H9 (cell line): Measurements from ENCODE around the gene RAPH1. TPM values are rescaled to one million over a fixed set of nuclear protein-coding genes. Genes with fewer than 3 reads are reported as not detected.

Experiments used
- DNase-seq: peaks from one replicate; pipeline ENCODE4 v3.0.0-alpha.2; 2017
- H2AFZ ChIP-seq: one replicate; pipeline ENCODE4 v1.6.1; 2013; ENCODE audit warnings: mild to moderate bottlenecking, low read length, control low read depth, moderate library complexity
- H2AK5ac ChIP-seq: 2 replicates; pipeline ENCODE4 v1.6.1; 2013; ENCODE audit warnings: low read length, control low read depth, mixed read lengths; ENCODE audit not compliant: insufficient read length
- H2BK120ac ChIP-seq: one replicate; pipeline ENCODE4 v1.6.1; 2013; ENCODE audit warnings: low read depth, mild to moderate bottlenecking, low read length, control low read depth, inconsistent platforms; ENCODE audit not compliant: poor library complexity, severe bottlenecking
- H2BK12ac ChIP-seq: 2 replicates; pipeline ENCODE4 v1.6.1; 2013; ENCODE audit warnings: low read length, control low read depth, mixed read lengths, low read depth; ENCODE audit not compliant: insufficient read length
- H2BK15ac ChIP-seq: 2 replicates; pipeline ENCODE4 v1.6.1; 2013; ENCODE audit warnings: low read depth, low read length, control low read depth
- H2BK20ac ChIP-seq: one replicate; pipeline ENCODE4 v1.6.1; 2013; ENCODE audit warnings: low read depth, mild to moderate bottlenecking, low read length, control low read depth, inconsistent platforms; ENCODE audit not compliant: poor library complexity, severe bottlenecking
- H2BK5ac ChIP-seq: 2 replicates; pipeline ENCODE4 v1.6.1; 2013; ENCODE audit warnings: low read length, control low read depth, mixed read lengths; ENCODE audit not compliant: insufficient read length
- H3K14ac ChIP-seq: 2 replicates; pipeline ENCODE4 v1.6.1; 2013; ENCODE audit warnings: low read length, control low read depth; ENCODE audit not compliant: insufficient read depth
- H3K18ac ChIP-seq: 2 replicates; pipeline ENCODE4 v1.6.1; 2013; ENCODE audit warnings: low read depth, mild to moderate bottlenecking, mixed read lengths, low read length, control low read depth; ENCODE audit not compliant: insufficient read length
- H3K23ac ChIP-seq: 2 replicates; pipeline ENCODE4 v1.6.1; 2013; ENCODE audit warnings: low read length, control low read depth, mixed read lengths, low read depth; ENCODE audit not compliant: insufficient read length
- H3K23me2 ChIP-seq: 2 replicates; pipeline ENCODE4 v1.6.1; 2013; ENCODE audit warnings: low read depth, mild to moderate bottlenecking, mixed read lengths, low read length, control low read depth; ENCODE audit not compliant: insufficient read length, poor library complexity, severe bottlenecking
- H3K27ac ChIP-seq: 2 replicates; pipeline ENCODE4 v1.5.1; 2013; ENCODE audit warnings: low read length, control low read depth, mixed read lengths, low read depth; ENCODE audit not compliant: insufficient read length
- H3K27me3 ChIP-seq: 2 replicates; pipeline ENCODE4 v1.6.1; 2013; ENCODE audit warnings: low read length, control low read depth, inconsistent platforms; ENCODE audit not compliant: insufficient read depth
- H3K4ac ChIP-seq: 2 replicates; pipeline ENCODE4 v1.6.1; 2013; ENCODE audit warnings: low read depth, mild to moderate bottlenecking, control low read depth, inconsistent platforms, low read length, moderate library complexity
- H3K4me1 ChIP-seq: 2 replicates; pipeline ENCODE4 v1.6.1; 2013; ENCODE audit warnings: low read length, control low read depth, inconsistent platforms; ENCODE audit not compliant: insufficient read depth
- H3K4me2 ChIP-seq: 2 replicates; pipeline ENCODE4 v1.6.1; 2013; ENCODE audit warnings: low read length, control low read depth, mixed read lengths; ENCODE audit not compliant: insufficient read length, insufficient read depth
- H3K56ac ChIP-seq: 2 replicates; pipeline ENCODE4 v1.6.1; 2013; ENCODE audit warnings: low read depth, mild to moderate bottlenecking, mixed read lengths, low read length, control low read depth; ENCODE audit not compliant: insufficient read length
- H3K79me1 ChIP-seq: 2 replicates; pipeline ENCODE4 v1.6.1; 2013; ENCODE audit warnings: low read depth, mild to moderate bottlenecking, moderate library complexity, low read length, control low read depth, inconsistent platforms; ENCODE audit not compliant: insufficient read depth, poor library complexity, severe bottlenecking
- H3K79me2 ChIP-seq: 2 replicates; pipeline ENCODE4 v1.6.1; 2013; ENCODE audit warnings: low read length, control low read depth, inconsistent platforms; ENCODE audit not compliant: insufficient read depth
- H3K9ac ChIP-seq: 2 replicates; pipeline ENCODE4 v1.6.1; 2013; ENCODE audit warnings: low read length, control low read depth, mixed read lengths; ENCODE audit not compliant: insufficient read length; ENCODE audit errors: extremely low read depth
- H3K9me3 ChIP-seq: one replicate; pipeline ENCODE4 v1.6.1; 2013; ENCODE audit warnings: low read depth, low read length, inconsistent platforms; ENCODE audit not compliant: control insufficient read depth
- H3T11ph ChIP-seq: one replicate; pipeline ENCODE4 v1.6.1; 2013; ENCODE audit warnings: mild to moderate bottlenecking, low read length, control low read depth, inconsistent platforms
- H4K20me1 ChIP-seq: one replicate; pipeline ENCODE4 v1.6.1; 2013; ENCODE audit not compliant: control insufficient read depth, insufficient read length, insufficient read depth
- H4K5ac ChIP-seq: 2 replicates; pipeline ENCODE4 v1.6.1; 2013; ENCODE audit warnings: low read depth, mild to moderate bottlenecking, mixed read lengths, low read length, control low read depth; ENCODE audit not compliant: insufficient read length
- H4K8ac ChIP-seq: replicated peaks from 2 replicates; pipeline ENCODE4 v1.6.1; 2013; ENCODE audit warnings: low read length, control low read depth, mixed read lengths, low read depth; ENCODE audit not compliant: insufficient read length
- H4K91ac ChIP-seq: 2 replicates; pipeline ENCODE4 v1.6.1; 2013; ENCODE audit warnings: low read depth, mild to moderate bottlenecking, moderate library complexity, mixed read lengths, low read length, control low read depth; ENCODE audit not compliant: insufficient read length
- H3K27ac Mint-ChIP-seq, 3 experiments: 2 replicates in 2 of 3; 3 replicates in 1 of 3; pipeline ENCODE4 v1.8.0; 2020 to 2021; ENCODE audit warnings: mixed read lengths in 3 of 3, mild to moderate bottlenecking in 1 of 3, moderate library complexity in 1 of 3
- H3K27me3 Mint-ChIP-seq: 2 replicates; pipeline ENCODE4 v1.8.0; 2021; ENCODE audit warnings: low read depth, mild to moderate bottlenecking, moderate library complexity, mixed read lengths
- H3K36me3 Mint-ChIP-seq, 3 experiments: 2 replicates in 2 of 3; 3 replicates in 1 of 3; pipeline ENCODE4 v1.8.0; 2020 to 2021; ENCODE audit warnings: low read depth in 3 of 3, mixed read lengths in 3 of 3; ENCODE audit not compliant: insufficient read depth in 1 of 3
- H3K4me1 Mint-ChIP-seq, 2 experiments: 2 replicates each; pipeline ENCODE4 v1.8.0; 2020; ENCODE audit warnings: mixed read lengths in 2 of 2
- H3K4me3 Mint-ChIP-seq, 2 experiments: 2 replicates in 1 of 2; 3 replicates in 1 of 2; pipeline ENCODE4 v1.8.0; 2020 to 2021; ENCODE audit warnings: mild to moderate bottlenecking in 2 of 2, mixed read lengths in 2 of 2, moderate library complexity in 1 of 2
- H3K9me3 Mint-ChIP-seq, 2 experiments: 2 replicates in 1 of 2; 3 replicates in 1 of 2; pipeline ENCODE4 v1.8.0; 2020; ENCODE audit warnings: mild to moderate bottlenecking in 2 of 2, mixed read lengths in 2 of 2, moderate library complexity in 1 of 2
- WGBS: extraction: QIAGEN DNeasy Blood & Tissue Kit; methylation state at CpG from one replicate; pipeline ENCODE4 v1.1.7; 2013; ENCODE audit warnings: missing lambda C conversion rate, low lambda C conversion rate, mixed read lengths; ENCODE audit not compliant: insufficient read length; ENCODE audit errors: extremely low coverage; 5-methylcytosine and 5-hydroxymethylcytosine counted together
- total RNA-seq: library from RNA; stranded (reverse); gene quantifications from 2 replicates; pipeline ENCODE4 v1.2.1, GENCODE V29; 2021
- TF ChIP-seq, protein P1 (sequence below): fragments of 200-600 bp; sonication (generic); conservative IDR thresholded peaks from 3 replicates; pipeline ENCODE4 v1.8.0; 2021; ENCODE audit warnings: antibody characterized with exemption, mild to moderate bottlenecking

The RAPH1 gene
- total RNA-seq, 1 experiment from 2014 or later = 17.1 TPM

DNA sequence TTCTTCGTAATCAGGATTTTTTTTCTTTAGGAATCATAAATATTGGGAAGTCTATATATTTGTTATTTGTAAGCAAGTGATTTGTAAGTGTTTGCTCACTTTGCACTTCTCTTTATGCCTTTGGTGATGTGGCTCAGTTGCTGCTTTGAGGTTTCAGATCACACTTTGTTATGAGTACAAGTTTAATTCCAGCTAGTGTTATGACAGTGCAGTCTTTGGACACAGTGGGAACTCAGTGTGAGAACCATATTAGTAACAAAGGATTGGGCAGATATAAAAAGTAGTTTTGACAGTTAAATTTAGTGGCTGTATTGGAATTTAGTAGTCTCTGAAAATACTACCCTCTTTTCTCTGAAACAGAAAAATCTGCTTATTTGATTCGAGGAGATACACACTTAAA is 139.2 kb downstream of the RAPH1 start:
- Histone ChIP-seq H2BK5ac (no peak overlapping the region), H4K8ac (no peak overlapping the region), H4K5ac (no peak overlapping the region), H3K4me1 (no peaks in the 10 kb centered on the region), H3K56ac (no peak overlapping the region), H3K18ac (no peak overlapping the region), H3K4me2 (no peak overlapping the region), H2BK12ac (no peak overlapping the region), H3K9me3 (no peaks in the 10 kb centered on the region), H3T11ph (no peak overlapping the region), H2BK20ac (no peak overlapping the region), H2BK120ac (no peak overlapping the region), H2BK15ac (no peak overlapping the region), H3K27ac (no peak overlapping the region), H3K79me2 (no peaks in the 10 kb centered on the region), H3K23ac (no peak overlapping the region), H2AFZ (no peak overlapping the region), H3K14ac (no peak overlapping the region), H3K4ac (no peak overlapping the region), H3K79me1 (peaks cover 3% of the 10 kb centered on the region), H3K27me3 (no peaks in the 10 kb centered on the region), H2AK5ac (no peak overlapping the region), H3K23me2 (no peaks in the 10 kb centered on the region), H4K20me1 (no peaks in the 10 kb centered on the region), H3K9ac (no peak overlapping the region), H4K91ac (no peak overlapping the region)
- Mint-ChIP-seq H3K27me3 (no peaks in the 10 kb centered on the region), H3K4me3 (no peak overlapping the region), H3K36me3 (peaks cover 21 to 41% (median 35%) of the 10 kb centered on the region in 3 experiments), H3K27ac (peak overlapping the region in 1 of 3 experiments; percentile 71; a peak in 2 of 7 replicates), H3K9me3 (no peaks in the 10 kb centered on the region), H3K4me1 (peaks cover 8 to 12% of the 10 kb centered on the region in 2 experiments)
- DNase-seq = no peak
- TF ChIP-seq, protein P1, sequence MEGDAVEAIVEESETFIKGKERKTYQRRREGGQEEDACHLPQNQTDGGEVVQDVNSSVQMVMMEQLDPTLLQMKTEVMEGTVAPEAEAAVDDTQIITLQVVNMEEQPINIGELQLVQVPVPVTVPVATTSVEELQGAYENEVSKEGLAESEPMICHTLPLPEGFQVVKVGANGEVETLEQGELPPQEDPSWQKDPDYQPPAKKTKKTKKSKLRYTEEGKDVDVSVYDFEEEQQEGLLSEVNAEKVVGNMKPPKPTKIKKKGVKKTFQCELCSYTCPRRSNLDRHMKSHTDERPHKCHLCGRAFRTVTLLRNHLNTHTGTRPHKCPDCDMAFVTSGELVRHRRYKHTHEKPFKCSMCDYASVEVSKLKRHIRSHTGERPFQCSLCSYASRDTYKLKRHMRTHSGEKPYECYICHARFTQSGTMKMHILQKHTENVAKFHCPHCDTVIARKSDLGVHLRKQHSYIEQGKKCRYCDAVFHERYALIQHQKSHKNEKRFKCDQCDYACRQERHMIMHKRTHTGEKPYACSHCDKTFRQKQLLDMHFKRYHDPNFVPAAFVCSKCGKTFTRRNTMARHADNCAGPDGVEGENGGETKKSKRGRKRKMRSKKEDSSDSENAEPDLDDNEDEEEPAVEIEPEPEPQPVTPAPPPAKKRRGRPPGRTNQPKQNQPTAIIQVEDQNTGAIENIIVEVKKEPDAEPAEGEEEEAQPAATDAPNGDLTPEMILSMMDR = no peak
- no CpG with 5 or more reads among the region's 2 CpGs for WGBS
